GM21576 (cell line): ENCODE results near the gene AIM2.
"Not testable (repeated sequence)": the region's sequence is repeated elsewhere in the genome, so short reads cannot be mapped to it uniquely, and the experiment has no call there.

ENCODE experiments used
- ATAC-seq: cut with Tn5 transposase; IDR thresholded peaks from one replicate; pipeline ENCODE4 v1.9.1; 2021; ENCODE audit warnings: mild to moderate bottlenecking, moderate library complexity; ENCODE audit not compliant: unreplicated experiment

AIM2 gene

GRCh38 chr1:159081626-159082025 lies 5.1 kb upstream of the AIM2 start:
- no peak for ATAC-seq

DNA sequence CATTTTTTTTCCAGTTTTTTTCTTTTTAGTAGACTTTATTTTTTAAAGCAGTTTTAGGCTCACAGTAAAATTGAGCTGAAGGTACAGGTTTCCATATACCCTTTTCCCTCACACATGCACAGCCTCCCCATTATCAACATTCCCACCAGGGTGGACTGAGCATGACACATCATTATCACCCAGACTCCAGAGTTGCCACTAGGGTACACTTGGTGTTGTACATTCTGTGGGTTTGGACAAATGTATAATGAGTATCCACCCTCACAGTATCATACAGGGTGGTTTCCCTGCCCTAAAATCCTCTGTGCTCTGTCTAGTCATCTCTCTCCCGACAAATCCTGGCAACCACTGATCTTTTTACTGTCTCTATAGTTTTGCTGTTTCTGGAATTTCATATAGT lies 3.0 kb upstream of the AIM2 start:
- ATAC-seq: no peak

DNA sequence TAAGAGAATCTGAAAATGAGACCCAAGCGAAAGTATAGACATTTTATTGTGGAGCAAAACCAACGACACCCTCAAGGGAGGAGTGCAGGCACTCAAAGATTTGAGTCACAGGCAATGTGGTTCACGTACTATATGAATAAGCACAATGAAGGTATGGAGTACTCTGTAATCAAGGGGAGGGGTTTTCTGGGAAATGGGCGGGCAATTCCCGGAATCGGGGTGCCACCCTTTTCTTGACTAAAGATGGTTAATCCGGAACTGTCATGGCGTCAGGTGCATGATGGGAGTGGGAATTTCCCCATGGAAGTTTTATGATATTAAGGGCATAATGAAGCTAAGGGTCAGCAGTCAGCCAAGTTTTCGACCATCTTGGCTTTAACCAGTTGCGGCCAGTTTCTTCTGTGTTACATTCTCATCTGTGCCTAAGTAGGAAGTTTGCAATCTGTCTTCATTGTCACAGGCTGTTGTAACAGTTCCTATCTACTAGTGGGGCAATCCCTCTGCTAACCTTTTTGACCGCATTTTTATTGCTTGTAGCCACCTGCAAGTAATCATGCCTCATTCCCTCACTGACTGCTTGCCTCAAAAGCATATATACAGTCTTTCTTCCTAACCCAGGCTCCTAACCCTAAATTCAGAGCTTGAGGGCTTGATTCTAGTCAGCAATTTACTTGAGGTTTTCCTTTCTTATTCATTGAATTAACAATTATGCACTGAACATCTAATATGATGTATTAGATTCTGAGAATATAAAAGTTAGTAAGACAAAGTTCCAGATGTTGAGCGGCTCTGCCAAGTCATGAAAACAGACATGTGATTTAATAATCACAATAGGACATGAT lies 775 bp upstream of the AIM2 start:
- peak; percentile 68 for ATAC-seq

- no peak for ATAC-seq
These were observed 4.5 kb downstream of the AIM2 start for GRCh38 chr1:159071970-159072582.

DNA sequence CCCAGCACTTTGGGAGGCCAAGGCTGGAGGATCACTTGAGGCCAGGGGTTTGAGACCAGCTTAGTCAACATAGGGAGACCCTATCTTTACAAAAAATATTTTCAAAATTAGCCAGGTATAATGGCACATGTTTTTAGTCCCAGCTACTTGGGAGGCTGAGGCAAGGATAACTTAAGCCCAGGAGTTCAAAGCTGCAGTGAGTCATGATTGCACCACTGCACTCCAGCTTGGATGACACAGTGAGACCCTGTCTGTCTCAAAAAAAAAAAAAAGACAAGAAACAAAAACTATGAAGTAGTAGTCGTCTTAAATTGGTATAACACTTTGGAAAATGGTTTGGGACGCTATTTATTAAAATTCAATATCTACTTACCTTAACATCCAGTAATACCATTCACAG lies 7.7 kb downstream of the AIM2 start:
- no peak for ATAC-seq

DNA sequence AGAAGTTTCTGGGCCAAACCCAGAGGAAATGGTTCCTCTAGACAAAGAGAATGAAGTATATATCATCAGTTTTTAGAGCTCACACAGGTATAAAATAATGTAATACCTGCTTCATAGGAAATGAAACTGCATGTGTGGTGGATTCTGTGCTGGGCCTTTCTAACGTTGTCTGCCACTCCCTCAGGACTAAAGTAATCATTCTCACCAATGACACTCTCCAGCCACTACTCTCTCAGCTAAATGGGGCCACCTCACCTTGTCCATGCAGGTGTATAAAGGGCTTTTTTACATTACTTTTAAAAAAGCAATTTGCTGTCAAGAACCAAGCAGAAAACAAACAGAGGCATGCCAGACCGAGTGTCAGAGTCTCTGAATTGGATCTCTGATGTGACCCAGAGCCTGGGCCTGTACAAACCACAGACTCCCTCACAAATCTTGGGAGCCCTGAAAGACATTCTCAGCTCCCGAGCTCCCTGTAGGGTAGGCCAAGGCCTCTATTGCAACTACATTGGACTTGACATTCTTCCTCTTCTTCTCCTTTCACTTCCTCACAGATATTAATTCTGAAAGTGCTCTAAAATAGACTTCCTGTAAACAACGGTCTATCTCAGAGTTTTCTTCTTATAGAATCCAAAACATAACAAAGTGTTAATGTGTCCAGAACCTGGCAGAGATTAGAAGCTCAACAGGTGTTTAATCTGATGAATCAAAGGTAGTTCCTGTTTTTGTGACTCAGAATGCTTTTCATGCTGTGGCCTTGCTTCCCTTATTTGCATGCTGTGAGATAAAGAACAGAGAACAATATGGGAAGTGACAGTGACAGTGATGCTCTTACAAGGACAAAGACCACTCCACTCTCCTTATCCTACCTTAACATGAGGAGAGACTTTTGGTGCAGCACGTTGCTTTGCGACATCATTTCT lies 8.6 kb downstream of the AIM2 start:
- ATAC-seq: peak; percentile 79

DNA sequence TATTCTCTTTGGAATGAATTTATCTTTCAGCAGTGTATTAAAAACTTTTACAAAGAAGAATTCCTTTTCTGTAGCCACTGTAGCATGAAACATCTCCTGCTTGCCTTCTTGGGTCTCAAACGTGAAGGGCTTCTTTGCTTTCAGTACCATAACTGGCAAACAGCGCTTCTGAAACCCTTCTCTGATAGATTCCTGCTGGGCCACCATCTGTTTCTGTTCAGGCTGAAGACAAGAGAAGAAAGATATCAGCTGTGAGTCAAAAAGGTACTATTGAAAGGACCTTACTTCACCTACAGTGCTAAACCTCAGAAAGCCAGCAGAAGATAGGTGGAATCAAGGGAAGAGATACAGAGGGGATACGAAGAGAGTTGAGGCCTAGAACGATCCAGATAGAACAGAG lies 10.5 kb downstream of the AIM2 start:
- no peak for ATAC-seq

GRCh38 chr1:159065106-159065505 lies 11.5 kb downstream of the AIM2 start:
- ATAC-seq: no peak

DNA sequence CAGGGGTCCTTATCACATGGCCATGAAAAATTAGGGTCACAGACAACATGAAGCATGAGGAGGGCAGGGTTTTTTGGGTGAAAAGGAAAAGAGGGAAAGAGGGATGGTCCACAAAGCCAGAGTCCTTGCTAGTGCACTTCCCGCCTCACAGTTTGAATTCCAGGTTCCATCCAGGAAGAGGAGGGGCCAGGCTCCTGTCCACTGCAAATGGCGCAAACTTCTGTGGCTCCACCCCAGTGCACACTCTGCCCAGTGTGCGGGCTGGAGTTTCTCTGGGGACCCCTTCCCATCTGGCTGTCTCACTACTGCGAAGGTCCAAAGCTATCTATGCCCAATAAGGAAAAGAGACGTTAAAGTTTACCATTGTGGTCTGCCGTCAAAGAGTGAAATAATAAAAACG lies 17.8 kb downstream of the AIM2 start:
- ATAC-seq: no peak

DNA sequence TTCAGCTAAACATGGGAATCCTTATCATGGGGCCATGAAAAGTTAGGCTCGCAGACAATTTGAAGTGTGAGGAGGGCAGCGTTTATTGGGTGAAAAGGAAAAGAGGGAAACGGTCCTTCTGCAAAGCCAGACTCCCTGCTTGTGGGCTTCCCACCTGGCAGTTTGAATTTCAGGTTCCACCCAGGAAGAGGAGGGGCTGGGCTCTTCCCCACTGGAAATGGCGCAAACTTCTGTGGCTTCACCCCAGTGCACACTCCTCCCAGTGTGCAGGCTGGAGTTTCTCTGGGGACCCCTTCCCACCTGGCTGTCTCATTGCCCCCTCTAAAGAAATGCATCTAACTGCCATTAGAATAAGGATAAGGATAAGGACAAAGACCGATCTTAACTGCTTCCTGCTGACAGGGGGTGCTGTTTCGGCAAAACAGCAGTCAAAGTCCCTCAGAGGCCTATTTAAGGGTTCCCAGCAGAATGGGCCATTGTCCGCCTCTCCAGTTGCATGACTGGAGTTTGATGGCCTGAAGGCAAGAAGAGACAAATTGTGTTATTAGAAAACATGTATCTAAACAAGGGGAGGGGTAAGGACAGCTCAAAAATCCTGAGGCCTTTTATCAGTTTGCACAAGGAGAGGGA lies 20.4 kb downstream of the AIM2 start:
- no peak for ATAC-seq

- ATAC-seq: no peak
These were observed 21.4 kb downstream of the AIM2 start for GRCh38 chr1:159055181-159055641.

- no peak for ATAC-seq
These were observed 22.1 kb downstream of the AIM2 start for GRCh38 chr1:159054427-159054826.

- ATAC-seq: no peak
These were observed 25.1 kb downstream of the AIM2 start for GRCh38 chr1:159051436-159051835.

DNA sequence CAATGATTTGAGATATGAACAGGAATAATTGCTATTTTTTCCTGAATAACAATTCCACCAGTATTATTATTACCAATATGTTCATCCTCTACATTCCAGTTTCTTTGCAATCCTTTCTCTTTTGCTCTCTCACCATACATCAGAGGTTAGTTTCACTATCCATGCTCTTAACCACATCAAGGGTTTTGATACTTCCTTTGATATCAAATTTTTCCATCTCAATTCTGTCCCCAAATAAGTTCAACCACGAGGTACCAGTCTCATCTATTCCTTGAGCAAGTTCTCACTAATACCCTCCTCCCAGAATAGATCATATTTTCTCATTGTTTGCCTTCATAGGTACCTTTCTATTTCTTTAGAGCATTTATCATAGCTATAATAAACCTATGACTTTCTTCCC lies 30.1 kb downstream of the AIM2 start:
- ATAC-seq: not testable (repeated sequence)

DNA sequence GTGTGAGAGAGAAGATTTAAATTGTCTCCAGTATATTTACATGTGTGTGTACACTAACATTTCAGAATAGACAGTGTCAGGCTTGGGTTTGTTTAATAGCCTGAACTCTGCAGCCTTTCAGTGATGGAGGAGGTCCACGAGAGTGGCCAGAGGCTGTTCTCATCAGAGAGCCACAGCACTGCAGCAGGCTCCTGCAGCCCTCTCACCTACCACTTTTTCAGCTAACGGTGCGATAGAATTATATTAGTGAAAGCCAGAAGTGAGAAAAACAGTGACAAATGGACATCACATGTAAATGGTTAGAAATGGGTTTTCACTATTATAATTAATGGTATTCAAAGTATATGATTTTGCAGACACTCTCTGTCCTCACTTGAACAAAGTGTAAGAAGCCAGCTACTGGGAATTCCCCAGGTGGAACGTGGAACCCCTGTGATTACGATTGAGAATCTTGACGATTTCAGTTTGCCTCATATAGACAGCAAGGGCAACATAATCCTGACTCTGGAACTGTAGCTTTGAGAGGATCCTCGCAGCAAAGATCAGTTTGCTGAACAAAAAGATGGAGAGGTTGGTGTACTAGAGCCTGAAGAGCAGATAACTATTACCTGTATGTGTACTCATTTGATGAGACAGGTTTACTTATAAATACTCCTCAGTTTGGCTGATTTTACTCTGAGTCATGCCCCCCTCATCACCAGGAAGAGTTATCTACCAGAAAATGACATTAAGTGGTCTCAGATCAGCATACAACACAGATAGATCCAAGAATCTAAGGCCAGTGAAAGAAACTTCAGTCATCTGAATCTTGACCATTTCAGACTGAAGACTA lies 35.5 kb downstream of the AIM2 start:
- ATAC-seq: no peak

- ATAC-seq: no peak
These were observed 36.4 kb downstream of the AIM2 start for GRCh38 chr1:159040206-159040605.

- no peak for ATAC-seq
These were observed 45.6 kb downstream of the AIM2 start for GRCh38 chr1:159030877-159031447.

GRCh38 chr1:159030311-159030710 lies 46.3 kb downstream of the AIM2 start:
- no peak for ATAC-seq

DNA sequence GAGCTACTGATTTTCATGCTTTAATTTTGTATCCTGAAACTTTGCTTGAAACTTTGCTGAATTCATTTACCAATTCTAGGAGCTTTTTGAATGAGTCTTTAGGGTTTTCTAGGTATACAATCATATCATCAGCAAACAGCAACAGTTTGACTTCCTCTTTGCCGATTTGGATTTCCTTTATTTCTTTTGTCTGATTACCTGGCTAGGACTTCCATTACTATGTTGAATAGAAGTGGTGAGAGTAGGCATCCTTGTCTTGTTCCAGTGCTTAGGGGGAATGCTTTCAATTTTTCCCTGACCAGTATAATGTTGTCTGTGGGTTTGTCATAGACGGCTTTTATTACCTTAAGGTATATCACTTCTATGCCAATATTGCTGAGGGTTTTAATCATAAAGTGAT lies 49.7 kb downstream of the AIM2 start:
- not testable (repeated sequence) for ATAC-seq

- no peak for ATAC-seq
These were observed 51.5 kb downstream of the AIM2 start for GRCh38 chr1:159025043-159025442.
